CD4-positive, alpha-beta T cell treated with Interleukin-4 for 1 hour (primary cell): ENCODE data around the gene AIF1.
A peak's percentile ranks its signal among the peaks of the same experiment; 100 is the strongest.

Experiments
- DNase-seq, 2 donors: peaks; one replicate each; pipeline ENCODE4 v3.0.0-alpha.2; 2020 to 2022

Gene AIF1

DNA sequence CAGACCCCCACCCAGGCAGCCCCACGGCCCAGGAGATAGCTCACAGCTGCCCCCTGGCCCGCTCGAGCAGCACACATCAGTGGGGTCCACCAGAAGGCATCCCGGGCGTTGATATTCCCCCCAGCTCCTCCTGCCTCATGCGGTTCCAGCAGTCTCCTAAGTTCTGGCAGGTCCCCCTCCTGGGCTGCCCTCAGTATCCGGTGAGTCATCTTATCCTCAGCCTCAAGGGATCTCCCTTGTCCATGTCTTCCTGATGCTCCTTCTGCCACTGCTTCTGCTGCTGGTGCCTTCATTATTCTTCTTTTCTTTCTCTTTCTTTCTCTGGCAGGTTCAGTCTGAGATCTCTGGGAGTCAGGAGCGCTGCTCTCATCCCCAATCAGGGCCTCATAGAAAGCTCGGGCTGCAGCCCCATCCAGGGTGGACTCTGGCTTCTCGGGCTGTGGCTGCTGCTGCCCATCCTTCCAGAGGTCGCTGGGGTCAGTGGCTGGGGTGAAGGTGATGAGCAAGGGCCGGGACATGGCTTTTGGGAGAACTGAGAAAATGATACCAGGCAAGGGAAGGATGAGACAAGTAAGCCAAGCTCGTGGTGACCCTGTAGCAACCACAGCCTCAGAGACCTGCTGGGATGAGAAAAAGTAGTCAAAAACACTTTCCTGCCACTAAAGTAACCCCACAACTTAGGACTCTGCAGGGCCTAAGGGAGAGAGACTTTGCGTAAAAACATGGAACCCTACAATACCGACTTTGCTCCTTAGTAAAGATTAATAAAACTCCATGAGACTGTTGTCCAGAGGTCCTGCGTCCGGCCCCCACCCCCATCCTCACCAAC, 49.1 kb downstream of the AIF1 start:
- DNase-seq = no peak

DNA sequence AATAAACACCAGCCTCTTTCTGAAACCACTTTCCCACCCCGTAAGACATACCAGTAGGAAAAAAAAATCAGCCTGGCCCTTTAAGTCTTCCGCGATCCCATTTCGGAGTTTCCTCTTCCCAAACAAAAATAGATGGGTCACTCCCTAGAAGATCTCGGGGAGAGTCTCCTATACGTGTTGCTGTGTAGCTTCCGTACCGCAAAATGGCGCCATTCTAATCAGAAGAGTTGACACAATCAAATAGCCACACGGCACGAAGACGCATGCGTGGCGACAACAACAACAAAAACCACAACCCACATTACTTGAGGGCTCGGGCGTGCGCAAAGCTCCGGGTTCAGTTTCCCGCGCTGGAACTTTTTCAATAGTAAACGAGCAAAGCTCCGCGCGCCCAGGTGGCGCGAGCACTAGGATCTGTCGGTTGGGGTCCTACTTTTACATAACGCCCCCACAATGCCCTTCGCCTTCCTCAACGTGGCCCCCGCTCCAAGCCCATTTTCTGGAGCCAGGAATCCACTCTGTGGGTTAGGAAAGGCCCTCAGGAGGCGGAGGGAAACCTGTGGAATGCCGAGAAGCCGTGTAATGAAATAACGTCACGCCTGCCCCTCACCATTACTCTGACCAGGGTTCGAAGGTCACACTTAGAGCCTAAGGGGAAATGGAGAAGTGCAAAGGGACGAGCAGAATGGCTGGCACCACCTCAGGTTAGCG, 49.9 kb downstream of the AIF1 start, which contains the start of gene GPANK1:
TSS of gene GPANK1 (minus strand) at position 208 of the 711 bp plus-strand sequence. CDS start 519 bp downstream, outside the sequence.
- DNase-seq = peak; percentile 94

DNA sequence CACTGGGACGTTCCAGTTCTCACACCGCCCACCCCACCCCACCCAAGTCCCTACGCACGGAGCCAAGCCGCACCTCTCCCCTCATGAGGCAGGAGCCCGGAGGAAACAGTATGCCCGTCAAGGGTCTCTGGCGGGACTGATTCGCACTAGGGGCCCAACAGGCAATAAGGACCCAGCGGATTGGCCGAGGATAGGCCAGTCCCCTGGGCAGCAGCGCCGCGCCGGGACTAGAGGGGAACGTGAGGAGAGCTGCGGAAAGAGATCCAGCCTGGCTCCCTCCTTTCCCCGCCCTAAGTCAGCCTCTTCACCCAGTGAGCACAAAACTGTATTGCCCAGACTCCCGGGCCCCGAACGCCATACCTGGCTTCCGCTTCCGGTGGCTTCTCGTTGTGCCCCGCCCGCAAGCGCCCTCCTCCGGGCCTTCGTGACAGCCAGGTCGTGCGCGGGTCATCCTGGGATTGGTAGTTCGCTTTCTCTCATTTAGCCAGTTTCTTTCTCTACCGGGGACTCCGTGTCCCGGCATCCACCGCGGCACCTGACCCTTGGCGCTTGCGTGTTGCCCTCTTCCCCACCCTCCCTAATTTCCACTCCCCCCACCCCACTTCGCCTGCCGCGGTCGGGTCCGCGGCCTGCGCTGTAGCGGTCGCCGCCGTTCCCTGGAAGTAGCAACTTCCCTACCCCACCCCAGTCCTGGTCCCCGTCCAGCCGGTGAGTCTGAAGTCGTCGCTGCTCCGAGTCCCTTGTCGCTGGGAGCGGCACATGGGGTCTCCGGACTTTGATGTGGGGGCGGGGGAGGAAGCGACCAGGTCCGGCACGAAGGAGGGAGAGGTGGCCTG, 50.7 kb downstream of the AIF1 start, which contains the start of gene CSNK2B:
TSS of gene CSNK2B (plus strand) at position 580 of the 836 bp plus-strand sequence. CDS start 752 bp downstream, outside the sequence.
- peak; percentile 98 for DNase-seq

DNA sequence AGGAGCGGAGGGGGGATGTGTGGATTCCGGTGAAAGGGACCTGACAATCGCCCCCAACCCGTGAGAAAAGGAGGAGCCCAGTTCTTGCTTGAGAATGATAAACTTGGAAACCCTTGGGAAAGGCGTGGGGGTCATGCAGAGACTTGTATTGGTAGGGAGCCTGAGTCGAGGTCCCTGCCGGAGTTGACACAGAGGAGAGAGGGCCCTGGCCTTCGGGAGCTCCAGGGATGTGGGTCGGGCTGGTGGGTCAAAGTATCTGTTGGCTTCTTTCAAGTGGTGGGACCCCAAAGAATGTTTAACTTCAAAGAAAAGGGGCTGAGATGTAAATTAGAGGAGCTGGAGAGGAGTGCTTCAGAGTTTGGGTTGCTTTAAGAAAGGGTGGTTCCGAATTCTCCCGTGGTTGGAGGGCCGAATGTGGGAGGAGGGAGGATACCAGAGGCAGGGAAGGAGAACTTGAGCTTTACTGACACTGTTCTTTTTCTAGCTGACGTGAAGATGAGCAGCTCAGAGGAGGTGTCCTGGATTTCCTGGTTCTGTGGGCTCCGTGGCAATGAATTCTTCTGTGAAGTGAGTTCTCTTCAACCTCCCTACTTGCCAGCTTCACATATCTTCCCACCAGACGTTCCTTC, 51.4 kb downstream of the AIF1 start:
- DNase-seq = no peak
